K562 (cell line): ENCODE data around the gene CCDC152. TPM values are rescaled to one million over a fixed set of nuclear protein-coding genes. Genes with fewer than 3 reads are reported as not detected.
A peak's percentile ranks its signal among the peaks of the same experiment; 100 is the strongest.

Source experiments
- ATAC-seq: fragments of 200-7000 bp; cut with Tn5 transposase; 3 replicates; pipeline ENCODE4 v1.9.1; 2020; ENCODE audit warnings: moderate library complexity
- BruUV-seq: library from RNA; stranded (reverse); fragments of 400-500 nt; replicated peaks from 2 replicates; lab custom pipeline; 2021; lab: Mats Ljungman, UMichigan
- CTCF ChIA-PET: fragments of 300-600 bp; formaldehyde crosslinking; extraction: SDS; loops from one replicate; lab custom pipeline; 2021; ENCODE audit warnings: low intra/inter-chr PET ratio; lab: Yijun Ruan, JAX
- POLR2A ChIA-PET: fragments of 300-600, 350-650 bp; sonication (Branson Sonifier 250); formaldehyde crosslinking; extraction: SDS; loops from one replicate; lab custom pipeline; 2021; ENCODE audit warnings: antibody characterized with exemption, inconsistent platforms; lab: Yijun Ruan, JAX
- DNase-seq, 4 experiments: peaks; one replicate each; pipeline versions ENCODE4 v3.0.0 to v3.0.0-alpha.2; 2011 to 2018; ENCODE audit warnings: low spot score in 3 of 4, mixed read lengths in 3 of 4; ENCODE audit errors: extremely low read depth in 1 of 4
- FAIRE-seq: peaks from 2 replicates; lab custom pipeline; 2011; peaks lifted over from hg19 to GRCh38; lab: Jason Lieb, UNC
- H2AFZ ChIP-seq: 2 replicates; pipeline ENCODE4 v1.6.0; 2011; ENCODE audit warnings: low read depth, low read length, control low read depth, inconsistent platforms
- H3K27ac ChIP-seq: fragments of 200-600 bp; 3 replicates; pipeline ENCODE4 v1.8.0; 2011; ENCODE audit warnings: low read depth, mild to moderate bottlenecking, control low read depth, inconsistent platforms, low read length, moderate library complexity, mixed read lengths; ENCODE audit errors: extremely low read depth
- H3K27me3 ChIP-seq, 2 experiments: fragments of 300-600 bp in 1 of 2; 2 replicates in 1 of 2; 3 replicates in 1 of 2; pipeline versions ENCODE4 v1.6.0 to v1.8.0; 2011; ENCODE audit warnings: inconsistent platforms in 2 of 2, low read length in 2 of 2, mild to moderate bottlenecking in 1 of 2, mixed read lengths in 1 of 2, moderate library complexity in 1 of 2; ENCODE audit not compliant: control insufficient read depth in 2 of 2, insufficient read depth in 2 of 2
- H3K36me3 ChIP-seq: fragments of 300-600 bp; 3 replicates; pipeline ENCODE4 v1.8.0; 2011; ENCODE audit warnings: mild to moderate bottlenecking, low read length, inconsistent platforms; ENCODE audit not compliant: control insufficient read depth, insufficient read depth
- H3K4me1 ChIP-seq, 2 experiments: fragments of 200-600 bp in 1 of 2; replicated peaks in 1 of 2; 2 replicates in 1 of 2; 3 replicates in 1 of 2; pipeline versions ENCODE4 v1.5.1 to v1.8.0; 2011; ENCODE audit warnings: inconsistent platforms in 2 of 2, low read length in 2 of 2, mild to moderate bottlenecking in 1 of 2, mixed read lengths in 1 of 2, moderate library complexity in 1 of 2; ENCODE audit not compliant: control insufficient read depth in 2 of 2, insufficient read depth in 2 of 2
- H3K4me2 ChIP-seq: 2 replicates; pipeline ENCODE4 v1.6.1; 2011; ENCODE audit warnings: low read length, control low read depth, inconsistent platforms, mixed read lengths; ENCODE audit not compliant: insufficient read depth
- H3K4me3 ChIP-seq: fragments of 200-600 bp; sonication (generic), shearing (Covaris generic); 2 replicates; pipeline ENCODE4 v1.5.1; 2016; ENCODE audit warnings: control low read depth, inconsistent platforms
- H3K79me2 ChIP-seq: fragments of 200-600 bp; 3 replicates; pipeline ENCODE4 v1.8.0; 2011; ENCODE audit warnings: low read length, inconsistent platforms; ENCODE audit not compliant: control insufficient read depth, insufficient read depth
- H3K9ac ChIP-seq, 2 experiments: 2 replicates each; pipeline versions ENCODE4 v1.6.0 to v1.6.1; 2011; ENCODE audit warnings: low read depth in 2 of 2, low read length in 2 of 2, control low read depth in 1 of 2, inconsistent platforms in 1 of 2, mild to moderate bottlenecking in 1 of 2, mixed read lengths in 1 of 2; ENCODE audit not compliant: insufficient read depth in 1 of 2
- H3K9me1 ChIP-seq: one replicate; pipeline ENCODE4 v1.6.0; 2011; ENCODE audit warnings: inconsistent platforms, mild to moderate bottlenecking, low read length, moderate library complexity; ENCODE audit not compliant: control insufficient read depth, insufficient read depth
- H3K9me3 ChIP-seq: replicated peaks from 2 replicates; pipeline ENCODE4 v1.5.1; 2011; ENCODE audit warnings: low read depth, low read length, inconsistent platforms; ENCODE audit not compliant: control insufficient read depth, insufficient read depth
- H4K20me1 ChIP-seq: replicated peaks from 2 replicates; pipeline ENCODE4 v1.6.1; 2011; ENCODE audit warnings: low read length, inconsistent platforms, mixed read lengths; ENCODE audit not compliant: control insufficient read depth, insufficient read depth
- BDP1 ChIP-seq: IDR thresholded peaks from 3 replicates; pipeline ENCODE4 v1.6.1; 2011; ENCODE audit not compliant: insufficient read length, insufficient read depth
- C11orf30 ChIP-seq: fragments of 450-650 bp; IDR thresholded peaks from 2 replicates; pipeline ENCODE4 v1.6.1; 2016; ENCODE audit warnings: low read depth, mild to moderate bottlenecking
- CCNT2 ChIP-seq: IDR thresholded peaks from 2 replicates; pipeline ENCODE4 v1.6.1; 2011; ENCODE audit warnings: borderline replicate concordance, low read depth, mild to moderate bottlenecking, moderate library complexity, mixed read lengths, low read length; ENCODE audit not compliant: insufficient read length; ENCODE audit errors: extremely low read depth
- CEBPB ChIP-seq: fragments of 450-650 bp; IDR thresholded peaks from 2 replicates; pipeline ENCODE4 v1.6.1; 2016; ENCODE audit warnings: missing genetic modification characterization, missing compliant biosample characterization
- CEBPG ChIP-seq, 3 experiments: fragments of 200-800 bp in 1 of 3; sonication (Bioruptor generic) in 1 of 3; sonication (generic) in 1 of 3; formaldehyde crosslinking in 1 of 3; IDR thresholded peaks in 2 of 3; conservative IDR thresholded peaks in 1 of 3; 2 replicates each; pipeline versions ENCODE4 v1.6.1 to v1.8.0; 2016 to 2022; ENCODE audit warnings: missing compliant biosample characterization in 2 of 3, missing genetic modification characterization in 2 of 3, mild to moderate bottlenecking in 1 of 3, missing genetic modification reagents in 1 of 3
- ILF3 ChIP-seq: fragments of 450-650 bp; IDR thresholded peaks from 2 replicates; pipeline ENCODE4 v1.6.1; 2018; ENCODE audit warnings: antibody characterized with exemption, mild to moderate bottlenecking, moderate library complexity, borderline replicate concordance
- ILK ChIP-seq: fragments of 450-650 bp; IDR thresholded peaks from 2 replicates; pipeline ENCODE4 v1.6.1; 2016; ENCODE audit warnings: missing genetic modification characterization, low read depth, mild to moderate bottlenecking, missing compliant biosample characterization, moderate library complexity, borderline replicate concordance
- KDM1A ChIP-seq, 2 experiments: fragments of 450-650 bp; IDR thresholded peaks; 2 replicates each; pipeline ENCODE4 v1.6.1; 2016; ENCODE audit warnings: mild to moderate bottlenecking in 2 of 2
- KDM4B ChIP-seq, 2 experiments: fragments of 450-650 bp in 1 of 2; sonication (generic) in 1 of 2; IDR thresholded peaks; 2 replicates each; pipeline ENCODE4 v1.6.1; 2016 to 2017; ENCODE audit warnings: borderline replicate concordance in 2 of 2, antibody characterized with exemption in 1 of 2, low read depth in 1 of 2, mild to moderate bottlenecking in 1 of 2
- MAFF ChIP-seq: IDR thresholded peaks from 2 replicates; pipeline ENCODE4 v1.6.1; 2012; ENCODE audit warnings: low read length, improper control_type of control experiment
- MAFG ChIP-seq: fragments of 450-650 bp; conservative IDR thresholded peaks from 2 replicates; pipeline ENCODE4 v1.6.1; 2016; ENCODE audit warnings: missing genetic modification characterization, missing compliant biosample characterization
- MAFK ChIP-seq: IDR thresholded peaks from 2 replicates; pipeline ENCODE4 v1.6.1; 2011; ENCODE audit warnings: low read length, improper control_type of control experiment
- SRF ChIP-seq, 2 experiments: fragments of 250-450, 450-650 bp in 1 of 2; sonication (Bioruptor Pico) in 1 of 2; sonication (generic) in 1 of 2; formaldehyde crosslinking; IDR thresholded peaks; 2 replicates each; pipeline versions ENCODE4 v1.5.0 to v1.5.1; 2020 to 2022; ENCODE audit warnings: mild to moderate bottlenecking in 1 of 2, missing genetic modification reagents in 1 of 2
- TARDBP ChIP-seq: fragments of 450-650 bp; IDR thresholded peaks from 2 replicates; pipeline ENCODE4 v1.6.1; 2016
- TEAD4 ChIP-seq, 2 experiments: sonication (generic) in 1 of 2; formaldehyde crosslinking in 1 of 2; IDR thresholded peaks; 2 replicates each; pipeline versions ENCODE4 v1.6.1 to v1.8.0; 2012 to 2022; ENCODE audit warnings: borderline replicate concordance in 1 of 2, inconsistent platforms in 1 of 2, low read length in 1 of 2, mild to moderate bottlenecking in 1 of 2, missing genetic modification reagents in 1 of 2
- TRIM24 ChIP-seq, 2 experiments: fragments of 450-650 bp; IDR thresholded peaks; 2 replicates each; pipeline ENCODE4 v1.6.1; 2016
- YY1 ChIP-seq, 3 experiments: IDR thresholded peaks; 2 replicates each; pipeline ENCODE4 v1.6.1; 2011; ENCODE audit warnings: low read length in 2 of 3, mild to moderate bottlenecking in 2 of 3, moderate library complexity in 2 of 3, borderline replicate concordance in 1 of 3, control low read depth in 1 of 3, low read depth in 1 of 3; ENCODE audit not compliant: insufficient read depth in 3 of 3, insufficient replicate concordance in 2 of 3, control insufficient read depth in 1 of 3, insufficient read length in 1 of 3; ENCODE audit errors: extremely low read depth in 1 of 3
- ZBTB1 ChIP-seq: sonication (generic); formaldehyde crosslinking; IDR thresholded peaks from 2 replicates; pipeline ENCODE4 v1.8.1; 2023; ENCODE audit warnings: missing genetic modification reagents, low read depth, mild to moderate bottlenecking, borderline replicate concordance
- ZNF316 ChIP-seq: fragments of 450-650 bp; IDR thresholded peaks from 2 replicates; pipeline ENCODE4 v1.6.1; 2016
- WGBS: fragments of 100-300 bp; shearing (Covaris generic); methylation state at CpG from one replicate; pipeline ENCODE4 v1.1.6; 2016; ENCODE audit warnings: low coverage, mixed read lengths; ENCODE audit not compliant: insufficient coverage; ENCODE audit errors: missing lambda C conversion rate; 5-methylcytosine and 5-hydroxymethylcytosine counted together
- in situ Hi-C: fragments of 300-500 bp; cut with MboI; formaldehyde crosslinking; loops from 4 replicates; pipeline ENCODE4 v1.15.0; 2018; ENCODE audit warnings: inconsistent platforms, mixed read lengths
- intact Hi-C: fragments of 100-400 bp; cut with micrococcal nuclease; formaldehyde crosslinking; loops from 2 replicates; pipeline ENCODE4 v1.14.2; 2022
- polyA plus RNA-seq, 8 experiments: library from polyadenylated mRNA; depleted of rRNA in 4 of 8; stranded (reverse) in 5 of 8; unstranded in 3 of 8; fragments of >200 nt; fragmentation: Nextera tagmentation in 2 of 8; fragmentation: Illumina TruSeq in 1 of 8; extraction: Ambion mirVana in 2 of 8; extraction: Trizol in 1 of 8; gene quantifications; 2 replicates each; pipeline versions ENCODE4 v1.2.1 to v1.2.3, GENCODE V29; 2011 to 2014; ENCODE audit warnings: inconsistent platforms in 1 of 8, missing spikeins in 1 of 8
- total RNA-seq, 7 experiments: library from RNA; depleted of rRNA in 6 of 7; stranded (reverse); fragments of >200 nt in 6 of 7; fragmentation: Illumina TruSeq in 2 of 7; extraction: Trizol in 2 of 7; gene quantifications; 2 replicates each; pipeline versions ENCODE4 v1.2.1 to v1.2.3, GENCODE V29; 2011 to 2021; ENCODE audit warnings: low replicate concordance in 1 of 7
- TF ChIP-seq, protein P1 (sequence below): fragments of 200-800 bp; sonication (Bioruptor generic); IDR thresholded peaks from 2 replicates; pipeline ENCODE4 v1.6.1; 2017; ENCODE audit warnings: missing genetic modification characterization, missing compliant biosample characterization

The CCDC152 gene
- total and polyA plus RNA-seq, 9 of the 15 experiments (the other 6 are each of a cell fraction or from before 2014, with no cell fraction given), result 2.5 to 11.6 (median 5.1) TPM

DNA sequence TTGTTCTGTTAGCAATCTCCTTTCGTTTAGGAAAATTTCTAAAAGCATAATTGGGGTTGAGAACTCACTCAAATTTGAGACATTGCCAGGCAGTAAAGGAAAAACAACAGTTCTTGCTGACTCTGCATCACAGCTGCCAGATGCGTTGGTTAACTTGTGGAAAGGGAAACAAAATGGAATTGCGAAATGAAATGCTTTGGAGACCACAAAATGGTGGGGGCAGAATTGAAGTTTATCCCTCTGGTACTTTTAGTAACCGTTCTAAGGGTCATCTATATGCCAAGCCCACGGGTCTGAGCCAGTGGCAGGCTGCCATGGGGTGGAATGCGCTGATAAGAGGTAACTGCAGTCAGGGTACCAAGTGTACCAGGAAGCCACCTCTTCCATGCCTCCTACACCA, 83.7 kb downstream of the CCDC152 start:
- Histone ChIP-seq H3K4me1 (peaks cover 4 to 10% of the 10 kb centered on the region in 2 experiments; a peak in 4 of 5 replicates), H3K9me1 (no peaks in the 10 kb centered on the region), H3K27ac (no peak overlapping the region), H3K36me3 (no peaks in the 10 kb centered on the region), H3K27me3 (no peaks in the 10 kb centered on the region), H3K4me3 (no peak overlapping the region), H3K79me2 (no peaks in the 10 kb centered on the region), H3K9ac (0 out of 4 replicates have a peak overlapping the region, but pooled peaks of 1 of the 2 experiments have one; percentile 3), H2AFZ (peak overlapping the region; percentile 73), H3K4me2 (peak overlapping the region; percentile 7; the same call in 1 of the 2 replicates), H4K20me1 (no peaks in the 10 kb centered on the region), H3K9me3 (no peaks in the 10 kb centered on the region)
- no peak for FAIRE-seq
- POLR2A ChIA-PET, result interaction anchor here (0.7 to 1.6 kb wide), 3 partner anchors 10 to 105 kb away, joined by 3 read pairs; no protein-coding TSS in a partner anchor
- no peak for TF ChIP-seq TARDBP
- TF ChIP-seq ZBTB1, result no peak
- peak; percentile 51; the same call in 1 of the 2 replicates for TF ChIP-seq MAFK
- no peak for TF ChIP-seq BDP1
- TF ChIP-seq CEBPG (CRISPR knock-in tag; IDR thresholded peaks at IDR 0.05), result no peak
- TF ChIP-seq CEBPG (tag; conservative IDR thresholded peaks at IDR 0.05 in 1 of 2, IDR thresholded peaks at IDR 0.05 in 1 of 2), result peak; percentile 61 to 88
- TF ChIP-seq ILF3, result no peak
- no peak for TF ChIP-seq KDM1A (IDR thresholded peaks at IDR 0.05)
- TF ChIP-seq ILK, result no peak
- peak in 1 of 3 experiments; percentile 57 for TF ChIP-seq YY1 (IDR thresholded peaks at IDR 0.05; ENCODE audit: borderline replicate concordance in 1 of 3, control insufficient read depth in 1 of 3, extremely low read depth in 1 of 3, insufficient read depth in 3 of 3, insufficient read length in 1 of 3, insufficient replicate concordance in 2 of 3, low read depth in 1 of 3, low read length in 2 of 3)
- no peak for TF ChIP-seq TRIM24 (IDR thresholded peaks at IDR 0.05)
- TF ChIP-seq, protein P1, sequence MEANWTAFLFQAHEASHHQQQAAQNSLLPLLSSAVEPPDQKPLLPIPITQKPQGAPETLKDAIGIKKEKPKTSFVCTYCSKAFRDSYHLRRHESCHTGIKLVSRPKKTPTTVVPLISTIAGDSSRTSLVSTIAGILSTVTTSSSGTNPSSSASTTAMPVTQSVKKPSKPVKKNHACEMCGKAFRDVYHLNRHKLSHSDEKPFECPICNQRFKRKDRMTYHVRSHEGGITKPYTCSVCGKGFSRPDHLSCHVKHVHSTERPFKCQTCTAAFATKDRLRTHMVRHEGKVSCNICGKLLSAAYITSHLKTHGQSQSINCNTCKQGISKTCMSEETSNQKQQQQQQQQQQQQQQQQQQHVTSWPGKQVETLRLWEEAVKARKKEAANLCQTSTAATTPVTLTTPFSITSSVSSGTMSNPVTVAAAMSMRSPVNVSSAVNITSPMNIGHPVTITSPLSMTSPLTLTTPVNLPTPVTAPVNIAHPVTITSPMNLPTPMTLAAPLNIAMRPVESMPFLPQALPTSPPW (CRISPR knock-in tag), result peak; percentile 37; the same call in 1 of the 2 replicates
- TF ChIP-seq C11orf30, result peak; percentile 78
- TF ChIP-seq CEBPB (tag), result peak; percentile 95
- TF ChIP-seq ZNF316, result peak; percentile 87
- no peak for TF ChIP-seq CCNT2
- TF ChIP-seq MAFF, result peak; percentile 70
- no peak for TF ChIP-seq SRF (CRISPR knock-in tag; IDR thresholded peaks at IDR 0.05)
- TF ChIP-seq TEAD4 (IDR thresholded peaks at IDR 0.05; ENCODE audit: low read length), result peak; percentile 42; the same call in 1 of the 2 replicates
- TF ChIP-seq TEAD4 (CRISPR knock-in tag; IDR thresholded peaks at IDR 0.05; ENCODE audit: borderline replicate concordance), result no peak
- TF ChIP-seq KDM4B (IDR thresholded peaks at IDR 0.05; ENCODE audit: borderline replicate concordance in 2 of 2, low read depth in 1 of 2), result no peak
- TF ChIP-seq MAFG (tag), result peak; percentile 82
- BruUV-seq, result no TSS peak
- intact Hi-C loops, result no loop called here
- CTCF ChIA-PET, result no interaction called here
- in situ Hi-C loops, result no loop called here
- WGBS, result 10% methylated on average over 6 of the region's 6 CpGs
- DNase-seq, result no peak
- ATAC-seq, result peak; percentile 41
